ENCODE measurements around the gene TEX53. TPM values are rescaled to one million over a fixed set of nuclear protein-coding genes. Genes with fewer than 3 reads are reported as not detected.

The TEX53 gene
- polyA plus RNA-seq, 1 of the 3 experiments (the other 2 are of a cell fraction): not detected

- Histone ChIP-seq H3K36me3 (replicated peaks in 1 of 2; ENCODE audit: control insufficient read depth in 1 of 2, insufficient read depth in 2 of 2, low read length in 1 of 2) (no peaks in the 10 kb centered on the region), H3K9ac (no peak overlapping the region), H2AFZ (ENCODE audit: low read depth) (no peak overlapping the region), H4K20me1 (ENCODE audit: insufficient read depth) (no peaks in the 10 kb centered on the region), H3K9me3 (no peaks in the 10 kb centered on the region), H3K27me3 (ENCODE audit: insufficient read depth) (no peaks in the 10 kb centered on the region; the same call in 1 of the 2 replicates), H3K4me3 (ENCODE audit: low read depth in 2 of 2, low read length in 1 of 2) (no peak overlapping the region), H3K4me2 (no peak overlapping the region), H3K4me1 (ENCODE audit: control insufficient read depth in 1 of 2, insufficient read depth in 2 of 2, low read depth in 1 of 2, low read length in 1 of 2) (no peaks in the 10 kb centered on the region), H3F3A (replicated peaks; ENCODE audit: insufficient read depth) (peaks cover 3% of the 10 kb centered on the region), H3K9me2 (no peaks in the 10 kb centered on the region), H3K79me2 (ENCODE audit: insufficient read depth) (no peaks in the 10 kb centered on the region), H3K27ac (ENCODE audit: low read depth in 2 of 2, low read length in 1 of 2) (no peak overlapping the region)
- CTCF ChIA-PET: interaction anchor here (1.0 to 3.6 kb wide), 6 partner anchors 8 to 350 kb away, joined by 3 to 28 read pairs (median 4); no protein-coding TSS in a partner anchor
- no peak for DNase-seq
- POLR2A ChIA-PET: no interaction called here
- WGBS (ENCODE audit: low lambda C conversion rate): 66% methylated on average over 3 of the region's 3 CpGs
- no peak for TF ChIP-seq MAX (IDR thresholded peaks at IDR 0.05; ENCODE audit: low read depth)
- no peak for TF ChIP-seq RFX5 (IDR thresholded peaks at IDR 0.05; ENCODE audit: low read length)
- TF ChIP-seq SMC3 (IDR thresholded peaks at IDR 0.05; ENCODE audit: low read depth, low read length): no peak
- no peak for TF ChIP-seq ZBTB33 (IDR thresholded peaks at IDR 0.05; ENCODE audit: borderline replicate concordance, low read depth)
- TF ChIP-seq JUND (IDR thresholded peaks at IDR 0.05): no peak
- no peak for TF ChIP-seq CTCF (IDR thresholded peaks at IDR 0.05)
- TF ChIP-seq GATA2 (CRISPR knock-in tag; IDR thresholded peaks at IDR 0.05): no peak
- no peak for TF ChIP-seq SIN3A (IDR thresholded peaks at IDR 0.05; ENCODE audit: borderline replicate concordance, low read depth, low read length)
- no peak for TF ChIP-seq FOXJ3 (CRISPR knock-in tag; IDR thresholded peaks at IDR 0.05)
- TF ChIP-seq NRF1 (IDR thresholded peaks at IDR 0.05; ENCODE audit: low read depth, low read length): no peak
- no peak for TF ChIP-seq ELF1 (IDR thresholded peaks at IDR 0.05)
- TF ChIP-seq GABPA (IDR thresholded peaks at IDR 0.05; ENCODE audit: low read depth): no peak
- no peak for TF ChIP-seq MXI1 (IDR thresholded peaks at IDR 0.05; ENCODE audit: low read depth, low read length)
- TF ChIP-seq RAD21 (IDR thresholded peaks at IDR 0.05; ENCODE audit: low read length): no peak
- TF ChIP-seq TAF1 (IDR thresholded peaks at IDR 0.05; ENCODE audit: borderline replicate concordance, low read depth, low read length): no peak
These were observed 6.6 kb upstream of the TEX53 start for GRCh38 chr9:114664181-114664580.
